BE2C (cell line): ENCODE data around the gene TMEM212. TPM values are rescaled to one million over a fixed set of nuclear protein-coding genes. Genes with fewer than 3 reads are reported as not detected.

Experiments used
- DNase-seq: peaks from one replicate; pipeline ENCODE4 v3.0.0-alpha.2; 2020
- H3K27me3 ChIP-seq: fragments of 250-450 bp; sonication (Bioruptor Pico); 2 replicates; pipeline ENCODE4 v1.5.1; 2020; ENCODE audit warnings: mild to moderate bottlenecking
- H3K36me3 ChIP-seq: fragments of 250-450 bp; sonication (Bioruptor Pico); 2 replicates; pipeline ENCODE4 v1.5.1; 2020; ENCODE audit warnings: mild to moderate bottlenecking
- H3K4me1 ChIP-seq: fragments of 250-450 bp; sonication (Bioruptor Pico); 2 replicates; pipeline ENCODE4 v1.5.1; 2020
- H3K4me3 ChIP-seq: 2 replicates; pipeline ENCODE4 v1.5.1; 2011; ENCODE audit warnings: low read depth, low read length
- H3K9me3 ChIP-seq: fragments of 250-450 bp; sonication (Bioruptor Pico); 2 replicates; pipeline ENCODE4 v1.5.1; 2020
- polyA plus RNA-seq: library from polyadenylated mRNA; unstranded; fragments of >200 nt; gene quantifications from one replicate; pipeline ENCODE4 v1.2.1, GENCODE V29; 2012; ENCODE audit warnings: low read depth, missing spikeins; ENCODE audit not compliant: insufficient read length, insufficient read depth
- TF ChIP-seq, protein P1 (sequence below): IDR thresholded peaks from 2 replicates; pipeline ENCODE4 v1.5.1; 2012; ENCODE audit warnings: mild to moderate bottlenecking, low read depth, low read length

TMEM212 gene
- not detected for polyA plus RNA-seq

GRCh38 chr3:171842864-171843518 is at the start of gene TMEM212:
TMEM212 (plus strand) TSS chr3:171843349; CDS start chr3:171843384, 35 bp downstream.
- TF ChIP-seq, protein P1, sequence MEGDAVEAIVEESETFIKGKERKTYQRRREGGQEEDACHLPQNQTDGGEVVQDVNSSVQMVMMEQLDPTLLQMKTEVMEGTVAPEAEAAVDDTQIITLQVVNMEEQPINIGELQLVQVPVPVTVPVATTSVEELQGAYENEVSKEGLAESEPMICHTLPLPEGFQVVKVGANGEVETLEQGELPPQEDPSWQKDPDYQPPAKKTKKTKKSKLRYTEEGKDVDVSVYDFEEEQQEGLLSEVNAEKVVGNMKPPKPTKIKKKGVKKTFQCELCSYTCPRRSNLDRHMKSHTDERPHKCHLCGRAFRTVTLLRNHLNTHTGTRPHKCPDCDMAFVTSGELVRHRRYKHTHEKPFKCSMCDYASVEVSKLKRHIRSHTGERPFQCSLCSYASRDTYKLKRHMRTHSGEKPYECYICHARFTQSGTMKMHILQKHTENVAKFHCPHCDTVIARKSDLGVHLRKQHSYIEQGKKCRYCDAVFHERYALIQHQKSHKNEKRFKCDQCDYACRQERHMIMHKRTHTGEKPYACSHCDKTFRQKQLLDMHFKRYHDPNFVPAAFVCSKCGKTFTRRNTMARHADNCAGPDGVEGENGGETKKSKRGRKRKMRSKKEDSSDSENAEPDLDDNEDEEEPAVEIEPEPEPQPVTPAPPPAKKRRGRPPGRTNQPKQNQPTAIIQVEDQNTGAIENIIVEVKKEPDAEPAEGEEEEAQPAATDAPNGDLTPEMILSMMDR: no peak
- no peak within 1 kb of the TSS for H3K4me3 ChIP-seq
- H3K4me1 ChIP-seq: no peaks in the 10 kb centered on the region
- H3K9me3 ChIP-seq: no peaks in the 10 kb centered on the region
- H3K36me3 ChIP-seq: no peaks in the 10 kb centered on the region
- no peak for DNase-seq
- no peaks in the 10 kb centered on the region for H3K27me3 ChIP-seq

- H3K9me3 ChIP-seq: no peaks in the 10 kb centered on the region
- TF ChIP-seq, protein P1: no peak
- H3K27me3 ChIP-seq: no peaks in the 10 kb centered on the region
- no peak overlapping the region for H3K4me3 ChIP-seq
- DNase-seq: no peak
- no peaks in the 10 kb centered on the region for H3K4me1 ChIP-seq
- H3K36me3 ChIP-seq: no peaks in the 10 kb centered on the region
These were observed 46.4 kb upstream of the TMEM212 start for GRCh38 chr3:171796625-171797264.

- H3K9me3 ChIP-seq: no peaks in the 10 kb centered on the region
- TF ChIP-seq, protein P1: no peak
- H3K36me3 ChIP-seq: no peaks in the 10 kb centered on the region
- H3K4me3 ChIP-seq: no peak overlapping the region
- H3K27me3 ChIP-seq: no peaks in the 10 kb centered on the region
- H3K4me1 ChIP-seq: no peaks in the 10 kb centered on the region
- no peak for DNase-seq
These were observed 45.9 kb upstream of the TMEM212 start for GRCh38 chr3:171797265-171797679.

DNA sequence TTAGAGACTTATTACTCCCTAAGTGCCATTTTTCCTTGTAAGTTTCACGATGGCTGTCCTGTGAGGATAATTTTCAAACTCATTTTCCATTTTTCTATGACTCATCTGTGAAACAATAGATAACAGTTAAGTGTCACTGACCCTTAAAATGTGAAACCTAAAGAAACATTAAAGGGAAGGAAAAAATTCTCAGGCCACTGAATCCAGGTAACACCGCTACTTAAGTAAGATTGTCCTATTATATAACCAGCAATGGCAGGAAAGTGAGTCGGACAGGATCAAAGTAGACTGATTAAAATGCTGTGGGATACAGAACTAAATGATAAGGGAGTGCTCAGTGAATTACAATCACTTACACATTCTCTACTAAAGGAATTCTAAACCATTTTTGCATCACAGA is 45.3 kb upstream of the TMEM212 start:
- TF ChIP-seq, protein P1: no peak
- H3K4me1 ChIP-seq: no peaks in the 10 kb centered on the region
- no peaks in the 10 kb centered on the region for H3K36me3 ChIP-seq

DNA sequence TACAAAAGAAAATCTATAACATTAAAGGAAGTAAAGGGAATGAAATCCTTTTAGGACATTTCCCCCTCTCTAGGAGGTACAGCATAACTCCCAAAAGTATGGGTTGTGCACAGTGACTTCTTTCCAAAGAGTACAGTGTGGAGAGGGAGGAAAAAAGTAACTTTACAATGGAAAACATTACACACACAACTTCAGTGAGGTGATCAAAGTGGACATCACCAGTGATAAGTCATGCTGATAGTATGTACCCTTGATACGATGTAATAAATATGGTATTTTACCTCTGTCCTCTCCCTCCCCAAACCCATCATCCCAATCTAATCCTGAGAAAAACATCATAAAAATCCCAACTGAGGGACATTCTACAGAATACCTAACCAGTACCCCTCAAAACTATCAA is 43.6 kb upstream of the TMEM212 start:
- no peaks in the 10 kb centered on the region for H3K4me1 ChIP-seq
- no peak for DNase-seq

More for the DNA sequence above, 45.3 kb upstream of the TMEM212 start:
- DNase-seq: no peak
- no peak overlapping the region for H3K4me3 ChIP-seq
- no peaks in the 10 kb centered on the region for H3K9me3 ChIP-seq
- H3K27me3 ChIP-seq: no peaks in the 10 kb centered on the region

More for the DNA sequence above, 43.6 kb upstream of the TMEM212 start:
- Histone ChIP-seq H3K36me3 (no peaks in the 10 kb centered on the region), H3K9me3 (no peaks in the 10 kb centered on the region), H3K27me3 (no peaks in the 10 kb centered on the region), H3K4me3 (no peak overlapping the region)
- TF ChIP-seq, protein P1: no peak
